Activated CD4-positive, alpha-beta T cell treated with anti-CD3 and anti-CD28 coated beads, Interleukin-2, amount 50 U/mL, for 48 hours (primary cell): ENCODE measurements around the gene CDH11.

Source experiments
- DNase-seq, 2 experiments: peaks; one replicate each; pipeline ENCODE4 v3.0.0-alpha.2; 2020

Gene CDH11

GRCh38 chr16:65121870-65122723 is at the start of gene CDH11:
CDH11 (minus strand) TSS chr16:65122063; CDS start chr16:65004869, 117,194 bp downstream.
- no peak for DNase-seq

GRCh38 chr16:65154321-65154720 is 32.5 kb upstream of the CDH11 start:
- DNase-seq, result no peak

- DNase-seq, result no peak
These were observed 31.7 kb upstream of the CDH11 start for GRCh38 chr16:65153365-65154105.

- DNase-seq, result no peak
These were observed 26.9 kb upstream of the CDH11 start for GRCh38 chr16:65148804-65149203.

- no peak for DNase-seq
These were observed 20.4 kb upstream of the CDH11 start for GRCh38 chr16:65142276-65142675.

GRCh38 chr16:65136681-65137080 is 14.8 kb upstream of the CDH11 start:
- no peak for DNase-seq

GRCh38 chr16:65126845-65127624 is 5.2 kb upstream of the CDH11 start:
- no peak for DNase-seq

- no peak for DNase-seq
These were observed 4.0 kb upstream of the CDH11 start for GRCh38 chr16:65125871-65126270.

- no peak for DNase-seq
These were observed 3.5 kb upstream of the CDH11 start for GRCh38 chr16:65125322-65125721.

GRCh38 chr16:65124596-65124995 is 2.7 kb upstream of the CDH11 start:
- DNase-seq, result no peak

- DNase-seq, result no peak
These were observed 2.3 kb upstream of the CDH11 start for GRCh38 chr16:65124212-65124548.

- DNase-seq, result no peak
These were observed 1.7 kb upstream of the CDH11 start for GRCh38 chr16:65123396-65124211.

- no peak for DNase-seq
These were observed 997 bp upstream of the CDH11 start for GRCh38 chr16:65122724-65123395.

- no peak for DNase-seq
These were observed 787 bp downstream of the CDH11 start for GRCh38 chr16:65120831-65121721.

- no peak for DNase-seq
These were observed 1.4 kb downstream of the CDH11 start for GRCh38 chr16:65120461-65120830.

- DNase-seq, result no peak
These were observed 1.9 kb downstream of the CDH11 start for GRCh38 chr16:65119901-65120401.

GRCh38 chr16:65119435-65119834 is 2.4 kb downstream of the CDH11 start:
- DNase-seq, result no peak

GRCh38 chr16:65118871-65119270 is 3.0 kb downstream of the CDH11 start:
- no peak for DNase-seq

GRCh38 chr16:65117811-65118448 is 3.9 kb downstream of the CDH11 start:
- peak; percentile 25 to 48 for DNase-seq

GRCh38 chr16:65116818-65117430 is 4.9 kb downstream of the CDH11 start:
- DNase-seq, result no peak
